Stimulated activated naive CD8-positive, alpha-beta T cell treated with anti-CD3 and anti-CD28 coated beads, Interleukin-15, amount 100 ng/mL, for 72 hours (primary cell): ENCODE measurements around the gene PI4K2A.

ENCODE experiments used
- ATAC-seq: fragments of 150-1000 bp; cut with Tn5 transposase; 2 replicates; pipeline ENCODE4 v1.10.0; 2021; ENCODE audit warnings: mild to moderate bottlenecking, moderate library complexity
- DNase-seq, 2 donors: peaks; one replicate each; pipeline ENCODE4 v3.0.0; 2021 to 2022
- H3K27ac Mint-ChIP-seq, 2 donors: one replicate each; pipeline ENCODE4 v1.8.0; 2022; ENCODE audit warnings: mild to moderate bottlenecking in 2 of 2, mixed read lengths in 2 of 2, moderate library complexity in 2 of 2
- H3K27me3 Mint-ChIP-seq: one replicate; pipeline ENCODE4 v1.8.0; 2022; ENCODE audit warnings: mixed read lengths
- H3K4me1 Mint-ChIP-seq: one replicate; pipeline ENCODE4 v1.8.0; 2022; ENCODE audit warnings: mild to moderate bottlenecking, mixed read lengths
- H3K4me3 Mint-ChIP-seq, 2 donors: one replicate each; pipeline ENCODE4 v1.8.0; 2022; ENCODE audit warnings: mild to moderate bottlenecking in 2 of 2, mixed read lengths in 2 of 2, moderate library complexity in 1 of 2
- H3K9me3 Mint-ChIP-seq, 2 donors: one replicate each; pipeline ENCODE4 v1.8.0; 2022; ENCODE audit warnings: mixed read lengths in 2 of 2

Gene PI4K2A

GRCh38 chr10:97719602-97720001 is 79.1 kb downstream of the PI4K2A start:
- H3K9me3 Mint-ChIP-seq, result no peaks in the 10 kb centered on the region
- no peak overlapping the region for H3K27ac Mint-ChIP-seq
- H3K4me1 Mint-ChIP-seq, result no peaks in the 10 kb centered on the region
- no peak overlapping the region for H3K4me3 Mint-ChIP-seq
- H3K27me3 Mint-ChIP-seq, result no peaks in the 10 kb centered on the region
- no peak for DNase-seq
- ATAC-seq, result no peak

DNA sequence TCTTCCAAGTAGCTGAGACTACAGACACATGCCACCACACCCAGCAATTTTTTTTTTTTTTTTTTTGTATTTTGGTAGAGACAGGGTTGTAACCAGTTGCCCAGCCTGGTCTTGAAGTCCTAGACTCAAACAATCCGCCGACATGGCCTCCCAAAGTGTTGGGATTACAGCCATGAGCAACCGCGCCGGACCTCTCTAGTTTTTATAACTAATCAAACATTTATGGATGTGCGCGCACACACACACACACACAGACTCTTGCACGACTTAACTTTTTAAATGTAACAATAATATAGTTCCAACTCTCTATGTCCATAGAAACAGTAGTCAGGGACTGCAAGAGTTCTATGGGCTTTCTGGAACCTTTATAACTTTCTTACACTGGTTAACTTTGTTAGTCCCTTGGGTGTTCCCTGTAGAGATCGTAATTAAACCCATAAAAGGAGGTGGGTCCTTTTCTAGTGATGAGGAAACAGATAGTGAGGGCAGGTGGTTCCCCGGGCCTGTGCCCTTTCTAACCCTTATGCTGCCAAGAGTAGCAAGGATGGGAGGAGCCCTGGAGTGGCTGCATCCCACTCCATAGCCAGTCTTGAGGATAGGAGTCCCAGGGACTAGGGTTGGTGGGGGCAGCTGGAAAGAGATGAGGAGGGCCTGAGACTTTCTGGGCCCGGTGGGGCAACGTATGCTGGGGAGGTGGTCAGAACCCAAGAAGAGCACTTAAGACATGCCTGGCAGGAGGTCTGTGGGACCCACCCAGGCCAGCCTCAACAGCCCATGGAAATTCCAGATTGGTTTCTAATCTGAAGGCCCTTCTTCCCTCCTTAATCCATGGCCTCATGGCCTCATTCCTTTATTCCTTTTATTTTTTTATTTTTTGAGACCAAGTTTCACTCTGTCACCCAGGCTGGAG is 81.7 kb downstream of the PI4K2A start:
- no peaks in the 10 kb centered on the region for H3K27me3 Mint-ChIP-seq
- no peak overlapping the region for H3K4me3 Mint-ChIP-seq
- ATAC-seq (no peak), DNase-seq (no peak)
- H3K4me1 Mint-ChIP-seq, result no peaks in the 10 kb centered on the region
- H3K9me3 Mint-ChIP-seq, result no peaks in the 10 kb centered on the region
- H3K27ac Mint-ChIP-seq, result no peak overlapping the region

GRCh38 chr10:97723001-97723400 is 82.5 kb downstream of the PI4K2A start:
- Mint-ChIP-seq H3K4me1 (no peaks in the 10 kb centered on the region), H3K4me3 (no peak overlapping the region)

GRCh38 chr10:97724341-97724941 is 84.0 kb downstream of the PI4K2A start:
- Mint-ChIP-seq H3K4me1 (no peaks in the 10 kb centered on the region), H3K27ac (no peak overlapping the region), H3K4me3 (no peak overlapping the region), H3K27me3 (peaks cover 7% of the 10 kb centered on the region), H3K9me3 (no peaks in the 10 kb centered on the region)
- DNase-seq, result no peak
- ATAC-seq, result no peak

More at GRCh38 chr10:97723001-97723400, 82.5 kb downstream of the PI4K2A start:
- H3K9me3 Mint-ChIP-seq, result no peaks in the 10 kb centered on the region
- ATAC-seq (no peak), DNase-seq (no peak)
- H3K27me3 Mint-ChIP-seq, result no peaks in the 10 kb centered on the region
- H3K27ac Mint-ChIP-seq, result no peak overlapping the region
